ENCODE measurements around the gene TWIST2.

The TWIST2 gene

GRCh38 chr2:238847841-238848690 is at the start of gene TWIST2:
TWIST2 (plus strand) TSS chr2:238848085; CDS start chr2:238848216, 131 bp downstream.
- H3K4me3 ChIP-seq (ENCODE audit: low read depth, low read length): peak within 1 kb of the TSS; percentile 47

- H3K4me3 ChIP-seq (ENCODE audit: low read depth, low read length): no peak overlapping the region
Observed at GRCh38 chr2:238801791-238802190, 46.1 kb upstream of the TWIST2 start.

DNA sequence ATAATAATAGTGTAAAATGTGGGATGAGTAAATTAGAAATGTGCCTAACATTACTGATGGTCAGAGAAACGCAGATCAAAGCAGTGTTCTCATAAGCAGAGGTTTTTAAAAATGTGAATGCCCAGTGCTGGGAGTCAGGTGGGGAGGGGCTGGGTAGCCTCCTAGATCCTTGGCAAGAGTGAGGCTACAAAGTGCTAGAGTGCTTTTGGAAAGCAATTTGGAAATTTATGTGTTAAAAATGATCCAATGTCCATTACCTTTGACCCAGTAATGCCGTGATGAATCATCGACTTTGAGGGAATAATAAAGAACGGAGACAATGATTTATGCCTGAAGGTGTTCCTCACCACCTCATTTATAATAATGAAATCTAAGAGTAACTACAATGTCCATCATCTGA is 44.9 kb upstream of the TWIST2 start:
- no peak overlapping the region for H3K4me3 ChIP-seq (ENCODE audit: low read depth, low read length)

GRCh38 chr2:238803996-238804870 is 43.7 kb upstream of the TWIST2 start:
- H3K4me3 ChIP-seq (ENCODE audit: low read depth, low read length): no peak overlapping the region

- no peak overlapping the region for H3K4me3 ChIP-seq (ENCODE audit: low read depth, low read length)
Observed at GRCh38 chr2:238808761-238809160, 39.1 kb upstream of the TWIST2 start.

DNA sequence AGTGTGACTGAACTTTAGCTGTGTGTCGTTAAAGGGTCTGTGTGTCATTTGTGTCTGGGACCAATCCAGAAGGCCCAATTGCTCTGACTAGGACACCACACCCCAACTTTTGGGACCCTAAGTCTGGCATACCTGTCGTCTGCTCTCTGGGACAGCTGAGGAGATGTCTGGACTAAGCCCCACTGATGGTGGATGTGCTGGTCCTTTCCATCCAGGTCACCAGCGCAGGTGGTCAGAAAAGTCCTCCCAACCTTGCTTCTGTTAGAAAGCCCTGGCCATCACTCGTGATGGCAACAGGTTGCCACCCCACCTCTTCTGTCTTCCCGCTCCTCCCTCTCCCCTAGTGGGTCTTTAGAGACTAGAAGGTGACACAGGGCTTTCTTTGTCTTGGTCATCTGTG is 37.6 kb upstream of the TWIST2 start:
- H3K4me3 ChIP-seq (ENCODE audit: low read depth, low read length): no peak overlapping the region

GRCh38 chr2:238811293-238811692 is 36.6 kb upstream of the TWIST2 start:
- H3K4me3 ChIP-seq (ENCODE audit: low read depth, low read length): no peak overlapping the region

GRCh38 chr2:238811759-238812158 is 36.1 kb upstream of the TWIST2 start:
- H3K4me3 ChIP-seq (ENCODE audit: low read depth, low read length): no peak overlapping the region

DNA sequence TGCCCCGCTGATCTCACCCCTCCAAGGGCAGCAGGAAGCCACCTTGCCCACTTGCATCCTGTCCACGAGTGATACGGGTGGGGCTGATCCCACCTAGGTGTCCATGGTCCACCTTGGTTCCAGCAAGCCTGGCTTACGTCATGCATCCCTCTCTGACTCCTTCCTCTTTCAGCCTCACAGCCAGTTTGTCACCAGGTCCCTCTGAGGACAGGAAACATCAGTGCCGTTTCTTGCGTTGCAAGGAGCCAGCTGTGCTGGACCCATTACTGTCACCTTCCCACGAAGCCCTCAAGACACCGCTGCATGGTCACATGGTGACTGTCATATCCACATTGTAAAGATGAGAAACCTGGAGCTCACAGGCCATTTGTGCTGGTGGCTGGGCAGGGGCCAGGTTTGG is 34.8 kb upstream of the TWIST2 start:
- no peak overlapping the region for H3K4me3 ChIP-seq (ENCODE audit: low read depth, low read length)

DNA sequence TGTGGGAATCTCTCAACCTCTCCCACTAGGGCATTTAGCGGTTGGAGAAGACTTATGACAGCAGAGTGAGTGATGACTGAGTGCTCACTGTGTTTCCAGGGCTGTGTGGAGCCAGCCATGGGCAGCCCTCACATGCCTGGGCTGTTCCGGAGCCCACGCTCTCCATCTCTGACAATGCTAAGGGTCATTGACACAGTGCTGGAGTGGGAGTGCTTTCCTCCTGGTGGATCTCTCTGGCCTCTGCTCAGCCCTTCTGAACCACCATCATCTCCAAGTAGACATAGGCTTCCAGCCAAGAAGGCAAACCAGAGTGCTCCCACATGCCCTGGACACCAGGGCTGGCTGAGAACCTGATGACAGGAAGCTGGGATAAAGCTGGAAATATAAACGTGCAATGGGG is 33.1 kb upstream of the TWIST2 start:
- no peak overlapping the region for H3K4me3 ChIP-seq (ENCODE audit: low read depth, low read length)

- H3K4me3 ChIP-seq (ENCODE audit: low read depth, low read length): no peak overlapping the region
Observed at GRCh38 chr2:238816291-238816690, 31.6 kb upstream of the TWIST2 start.

- no peak overlapping the region for H3K4me3 ChIP-seq (ENCODE audit: low read depth, low read length)
Observed at GRCh38 chr2:238817382-238817781, 30.5 kb upstream of the TWIST2 start.

DNA sequence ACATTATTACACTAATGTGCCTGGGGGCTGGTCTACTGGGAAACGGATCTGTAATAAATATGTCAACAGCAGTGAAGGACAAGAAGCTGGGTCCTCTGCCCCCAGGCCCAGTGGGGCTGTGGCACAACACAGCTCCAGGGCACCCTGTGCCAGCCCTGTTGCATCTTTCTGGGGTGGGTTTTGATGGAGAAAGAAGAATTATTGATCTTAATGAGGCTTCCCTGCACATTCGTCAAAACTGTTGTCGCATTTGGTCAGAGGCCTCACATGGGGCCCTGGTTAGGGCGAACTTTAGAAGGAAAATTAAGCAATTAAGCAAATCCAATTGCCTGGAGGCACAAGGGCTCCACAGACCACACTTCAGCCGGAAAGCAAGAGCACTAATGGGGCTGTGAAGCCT is 30.0 kb upstream of the TWIST2 start:
- H3K4me3 ChIP-seq (ENCODE audit: low read depth, low read length): no peak overlapping the region

GRCh38 chr2:238818561-238818960 is 29.3 kb upstream of the TWIST2 start:
- H3K4me3 ChIP-seq (ENCODE audit: low read depth, low read length): no peak overlapping the region

DNA sequence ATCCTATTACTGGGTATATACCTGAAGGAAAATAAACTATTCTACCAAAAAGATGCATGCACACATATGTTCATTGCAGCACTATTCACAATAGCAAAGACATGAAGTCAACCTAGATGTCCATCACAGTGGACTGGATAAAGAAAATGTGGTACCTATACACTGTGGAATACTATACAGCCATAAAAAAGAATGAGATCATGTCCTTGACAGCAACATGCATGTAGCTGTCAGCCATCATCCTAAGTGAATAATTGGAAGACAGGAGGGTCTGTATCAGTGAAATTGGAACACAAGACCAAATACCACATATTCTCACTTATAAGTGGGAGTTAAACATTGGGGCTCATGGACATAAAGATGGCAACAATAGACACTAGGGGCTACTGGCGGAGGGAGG is 27.7 kb upstream of the TWIST2 start:
- no peak overlapping the region for H3K4me3 ChIP-seq (ENCODE audit: low read depth, low read length)

- H3K4me3 ChIP-seq (ENCODE audit: low read depth, low read length): no peak overlapping the region
Observed at GRCh38 chr2:238820916-238821315, 27.0 kb upstream of the TWIST2 start.

DNA sequence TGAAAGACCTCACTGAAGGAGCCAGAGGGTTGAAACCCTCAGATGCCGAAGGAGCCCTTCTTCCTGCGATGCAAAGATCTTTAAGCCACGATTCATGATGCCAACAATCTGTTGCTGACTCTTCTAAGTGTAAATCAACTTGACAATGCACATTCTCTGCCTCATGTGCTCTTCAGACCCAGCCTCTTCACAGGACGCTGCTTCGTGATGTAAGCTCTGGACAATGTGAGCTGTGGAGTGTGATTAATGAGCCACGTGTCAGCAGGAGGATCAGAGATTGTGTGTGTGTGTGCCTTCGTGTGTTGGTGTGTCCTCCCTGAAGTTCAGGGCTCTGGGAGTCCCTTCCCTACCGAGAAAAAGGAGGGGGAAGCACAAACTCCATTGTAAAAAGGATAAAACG is 26.5 kb upstream of the TWIST2 start:
- no peak overlapping the region for H3K4me3 ChIP-seq (ENCODE audit: low read depth, low read length)

DNA sequence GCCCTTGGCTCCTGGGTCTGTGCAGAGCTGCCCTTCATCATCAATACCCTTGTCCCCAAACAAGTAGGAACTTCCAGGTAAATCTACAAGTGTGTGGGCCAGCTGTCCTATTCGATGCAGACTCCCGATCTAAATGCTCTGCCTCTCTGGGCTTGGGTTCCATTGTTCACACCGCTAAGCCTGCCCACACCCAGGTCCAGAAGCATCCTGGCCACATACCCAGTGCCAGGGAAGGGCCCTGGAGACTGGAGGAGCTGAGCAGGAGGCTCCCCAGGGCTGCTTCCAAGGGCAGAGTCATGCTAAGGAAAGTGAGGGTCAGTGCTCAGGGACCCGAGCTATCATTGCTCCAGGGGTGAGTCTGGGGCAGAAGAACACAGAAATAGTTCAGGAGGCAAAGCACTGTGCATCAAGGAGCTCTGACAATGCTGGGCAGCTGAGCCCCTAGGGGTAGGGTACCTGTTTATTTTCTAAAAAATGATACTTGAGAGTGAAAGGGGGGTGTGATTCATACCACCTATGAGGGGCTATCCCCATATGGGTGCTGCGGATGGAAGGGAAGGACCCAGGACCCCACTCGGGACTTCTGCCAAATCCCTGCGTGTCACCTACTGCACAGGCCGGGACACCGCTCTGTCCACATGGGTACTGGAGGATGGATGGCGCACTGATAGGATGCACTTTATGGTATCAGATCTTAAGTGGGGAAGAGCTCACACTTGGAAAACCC is 25.8 kb upstream of the TWIST2 start:
- no peak overlapping the region for H3K4me3 ChIP-seq (ENCODE audit: low read depth, low read length)

DNA sequence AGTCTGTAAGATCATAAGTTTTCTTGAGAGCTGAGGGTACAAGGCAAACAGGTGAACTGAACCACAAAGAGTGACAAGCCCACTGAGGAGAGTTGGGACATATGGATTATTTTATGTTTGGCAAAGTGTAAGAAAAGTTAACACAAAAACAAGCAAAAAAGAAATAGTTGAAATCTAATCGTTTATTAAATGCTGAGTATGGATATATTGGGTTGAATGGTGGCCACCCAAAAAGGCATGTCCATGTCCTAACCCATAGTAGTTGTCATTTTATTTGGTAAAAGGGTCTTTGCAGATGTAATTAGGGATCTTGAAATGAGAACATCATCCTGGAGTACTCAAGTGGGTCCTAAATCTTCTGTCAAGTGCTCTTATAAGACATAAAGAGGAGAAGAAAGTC is 24.9 kb upstream of the TWIST2 start:
- no peak overlapping the region for H3K4me3 ChIP-seq (ENCODE audit: low read depth, low read length)

DNA sequence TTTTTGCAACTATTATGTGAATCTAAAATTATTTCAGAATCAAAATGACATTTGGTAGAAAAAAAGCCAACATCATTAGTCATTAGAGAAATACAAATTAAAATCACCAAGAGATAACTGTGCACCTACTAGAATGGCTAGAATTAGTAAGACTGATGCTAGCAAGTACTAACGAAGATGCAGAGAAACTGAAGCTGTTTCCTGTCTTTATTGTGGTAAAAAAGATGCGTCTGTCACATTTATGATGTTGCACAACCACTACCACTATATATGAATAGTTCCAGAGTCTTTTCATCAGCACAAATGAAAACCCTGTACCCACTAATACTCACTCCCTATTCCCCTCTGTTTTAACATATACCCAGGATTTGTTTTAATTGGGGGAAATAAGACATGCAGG is 16.7 kb upstream of the TWIST2 start:
- no peak overlapping the region for H3K4me3 ChIP-seq (ENCODE audit: low read depth, low read length)

- no peak overlapping the region for H3K4me3 ChIP-seq (ENCODE audit: low read depth, low read length)
Observed at GRCh38 chr2:238834982-238835381, 12.9 kb upstream of the TWIST2 start.

Measured in iPS-11a (cell line).